K562 (cell line): ENCODE results near the gene MPV17L. TPM values are rescaled to one million over a fixed set of nuclear protein-coding genes. Genes with fewer than 3 reads are reported as not detected.
"Not testable (repeated sequence)": the region's sequence is repeated elsewhere in the genome, so short reads cannot be mapped to it uniquely, and the experiment has no call there.

Experiments used
- ATAC-seq: fragments of 200-7000 bp; cut with Tn5 transposase; 3 replicates; pipeline ENCODE4 v1.9.1; 2020; ENCODE audit warnings: moderate library complexity
- BruUV-seq: library from RNA; stranded (reverse); fragments of 400-500 nt; replicated peaks from 2 replicates; lab custom pipeline; 2021; lab: Mats Ljungman, UMichigan
- CTCF ChIA-PET: fragments of 300-600 bp; formaldehyde crosslinking; extraction: SDS; loops from one replicate; lab custom pipeline; 2021; ENCODE audit warnings: low intra/inter-chr PET ratio; lab: Yijun Ruan, JAX
- POLR2A ChIA-PET: fragments of 300-600, 350-650 bp; sonication (Branson Sonifier 250); formaldehyde crosslinking; extraction: SDS; loops from one replicate; lab custom pipeline; 2021; ENCODE audit warnings: antibody characterized with exemption, inconsistent platforms; lab: Yijun Ruan, JAX
- DNase-seq, 4 experiments: peaks; one replicate each; pipeline versions ENCODE4 v3.0.0 to v3.0.0-alpha.2; 2011 to 2018; ENCODE audit warnings: low spot score in 3 of 4, mixed read lengths in 3 of 4; ENCODE audit errors: extremely low read depth in 1 of 4
- FAIRE-seq: peaks from 2 replicates; lab custom pipeline; 2011; peaks lifted over from hg19 to GRCh38; lab: Jason Lieb, UNC
- H2AFZ ChIP-seq: 2 replicates; pipeline ENCODE4 v1.6.0; 2011; ENCODE audit warnings: low read depth, low read length, control low read depth, inconsistent platforms
- H3K27ac ChIP-seq: fragments of 200-600 bp; 3 replicates; pipeline ENCODE4 v1.8.0; 2011; ENCODE audit warnings: low read depth, mild to moderate bottlenecking, control low read depth, inconsistent platforms, low read length, moderate library complexity, mixed read lengths; ENCODE audit errors: extremely low read depth
- H3K27me3 ChIP-seq, 2 experiments: fragments of 300-600 bp in 1 of 2; 2 replicates in 1 of 2; 3 replicates in 1 of 2; pipeline versions ENCODE4 v1.6.0 to v1.8.0; 2011; ENCODE audit warnings: inconsistent platforms in 2 of 2, low read length in 2 of 2, mild to moderate bottlenecking in 1 of 2, mixed read lengths in 1 of 2, moderate library complexity in 1 of 2; ENCODE audit not compliant: control insufficient read depth in 2 of 2, insufficient read depth in 2 of 2
- H3K36me3 ChIP-seq: fragments of 300-600 bp; 3 replicates; pipeline ENCODE4 v1.8.0; 2011; ENCODE audit warnings: mild to moderate bottlenecking, low read length, inconsistent platforms; ENCODE audit not compliant: control insufficient read depth, insufficient read depth
- H3K4me1 ChIP-seq, 2 experiments: fragments of 200-600 bp in 1 of 2; replicated peaks in 1 of 2; 2 replicates in 1 of 2; 3 replicates in 1 of 2; pipeline versions ENCODE4 v1.5.1 to v1.8.0; 2011; ENCODE audit warnings: inconsistent platforms in 2 of 2, low read length in 2 of 2, mild to moderate bottlenecking in 1 of 2, mixed read lengths in 1 of 2, moderate library complexity in 1 of 2; ENCODE audit not compliant: control insufficient read depth in 2 of 2, insufficient read depth in 2 of 2
- H3K4me2 ChIP-seq: 2 replicates; pipeline ENCODE4 v1.6.1; 2011; ENCODE audit warnings: low read length, control low read depth, inconsistent platforms, mixed read lengths; ENCODE audit not compliant: insufficient read depth
- H3K4me3 ChIP-seq: fragments of 200-600 bp; sonication (generic), shearing (Covaris generic); 2 replicates; pipeline ENCODE4 v1.5.1; 2016; ENCODE audit warnings: control low read depth, inconsistent platforms
- H3K79me2 ChIP-seq: fragments of 200-600 bp; 3 replicates; pipeline ENCODE4 v1.8.0; 2011; ENCODE audit warnings: low read length, inconsistent platforms; ENCODE audit not compliant: control insufficient read depth, insufficient read depth
- H3K9ac ChIP-seq, 2 experiments: 2 replicates each; pipeline versions ENCODE4 v1.6.0 to v1.6.1; 2011; ENCODE audit warnings: low read depth in 2 of 2, low read length in 2 of 2, control low read depth in 1 of 2, inconsistent platforms in 1 of 2, mild to moderate bottlenecking in 1 of 2, mixed read lengths in 1 of 2; ENCODE audit not compliant: insufficient read depth in 1 of 2
- H3K9me1 ChIP-seq: one replicate; pipeline ENCODE4 v1.6.0; 2011; ENCODE audit warnings: inconsistent platforms, mild to moderate bottlenecking, low read length, moderate library complexity; ENCODE audit not compliant: control insufficient read depth, insufficient read depth
- H3K9me3 ChIP-seq: replicated peaks from 2 replicates; pipeline ENCODE4 v1.5.1; 2011; ENCODE audit warnings: low read depth, low read length, inconsistent platforms; ENCODE audit not compliant: control insufficient read depth, insufficient read depth
- H4K20me1 ChIP-seq: replicated peaks from 2 replicates; pipeline ENCODE4 v1.6.1; 2011; ENCODE audit warnings: low read length, inconsistent platforms, mixed read lengths; ENCODE audit not compliant: control insufficient read depth, insufficient read depth
- ETS2 ChIP-seq: IDR thresholded peaks from 2 replicates; pipeline ENCODE4 v1.6.1; 2016; ENCODE audit warnings: borderline replicate concordance, missing genetic modification characterization, mild to moderate bottlenecking, moderate library complexity, missing compliant biosample characterization; ENCODE audit not compliant: poor library complexity, severe bottlenecking
- ZNF407 ChIP-seq: fragments of 450-650 bp; IDR thresholded peaks from 2 replicates; pipeline ENCODE4 v1.6.1; 2016; ENCODE audit warnings: low read depth
- WGBS: fragments of 100-300 bp; shearing (Covaris generic); methylation state at CpG from one replicate; pipeline ENCODE4 v1.1.6; 2016; ENCODE audit warnings: low coverage, mixed read lengths; ENCODE audit not compliant: insufficient coverage; ENCODE audit errors: missing lambda C conversion rate; 5-methylcytosine and 5-hydroxymethylcytosine counted together
- in situ Hi-C: fragments of 300-500 bp; cut with MboI; formaldehyde crosslinking; loops from 4 replicates; pipeline ENCODE4 v1.15.0; 2018; ENCODE audit warnings: inconsistent platforms, mixed read lengths
- intact Hi-C: fragments of 100-400 bp; cut with micrococcal nuclease; formaldehyde crosslinking; loops from 2 replicates; pipeline ENCODE4 v1.14.2; 2022
- polyA plus RNA-seq, 8 experiments: library from polyadenylated mRNA; depleted of rRNA in 4 of 8; stranded (reverse) in 5 of 8; unstranded in 3 of 8; fragments of >200 nt; fragmentation: Nextera tagmentation in 2 of 8; fragmentation: Illumina TruSeq in 1 of 8; extraction: Ambion mirVana in 2 of 8; extraction: Trizol in 1 of 8; gene quantifications; 2 replicates each; pipeline versions ENCODE4 v1.2.1 to v1.2.3, GENCODE V29; 2011 to 2014; ENCODE audit warnings: inconsistent platforms in 1 of 8, missing spikeins in 1 of 8
- total RNA-seq, 7 experiments: library from RNA; depleted of rRNA in 6 of 7; stranded (reverse); fragments of >200 nt in 6 of 7; fragmentation: Illumina TruSeq in 2 of 7; extraction: Trizol in 2 of 7; gene quantifications; 2 replicates each; pipeline versions ENCODE4 v1.2.1 to v1.2.3, GENCODE V29; 2011 to 2021; ENCODE audit warnings: low replicate concordance in 1 of 7

The MPV17L gene
- total and polyA plus RNA-seq, 9 of the 15 experiments (the other 6 are each of a cell fraction or from before 2014, with no cell fraction given), result not detected

- H3K4me3 ChIP-seq, in situ Hi-C loops, DNase-seq, H3K9me1 ChIP-seq, H3K27ac ChIP-seq, H4K20me1 ChIP-seq, H2AFZ ChIP-seq, intact Hi-C loops, H3K9ac ChIP-seq, ATAC-seq, H3K9me3 ChIP-seq, FAIRE-seq, H3K36me3 ChIP-seq, H3K4me1 ChIP-seq, H3K79me2 ChIP-seq, BruUV-seq, CTCF ChIA-PET, POLR2A ChIA-PET, H3K4me2 ChIP-seq: not testable (repeated sequence)
- 9% methylated on average over 3 of the region's 3 CpGs for WGBS
- H3K27me3 ChIP-seq, result peaks cover 3 to 12% of the 10 kb centered on the region in 2 experiments; a peak in 3 of 5 replicates
Measured at GRCh38 chr16:15404091-15404490, 8.5 kb downstream of the MPV17L start.

GRCh38 chr16:15404792-15405191 lies 9.2 kb downstream of the MPV17L start:
- H3K36me3 ChIP-seq, result no peaks in the 10 kb centered on the region
- no TSS peak for BruUV-seq
- H3K9ac ChIP-seq, result no peak overlapping the region
- H3K27me3 ChIP-seq, result peaks cover 0 to 6% of the 10 kb centered on the region in 2 experiments; a peak in 2 of 5 replicates
- CTCF ChIA-PET, result no interaction called here
- no peak overlapping the region for H3K27ac ChIP-seq
- intact Hi-C loops (no loop called here), in situ Hi-C loops (no loop called here)
- H3K4me1 ChIP-seq, result no peaks in the 10 kb centered on the region; a peak in 1 of 5 replicates
- TF ChIP-seq ZNF407, result no peak
- TF ChIP-seq ETS2 (tag), result no peak
- no peak overlapping the region for H3K4me3 ChIP-seq
- no peaks in the 10 kb centered on the region for H4K20me1 ChIP-seq
- H3K79me2 ChIP-seq, result no peaks in the 10 kb centered on the region
- H3K4me2 ChIP-seq, result no peak overlapping the region
- no peak for DNase-seq
- H3K9me1 ChIP-seq, result no peaks in the 10 kb centered on the region
- no peak overlapping the region for H2AFZ ChIP-seq
- POLR2A ChIA-PET, result no interaction called here
- no peak for FAIRE-seq
- 10% methylated on average over 4 of the region's 4 CpGs for WGBS
- no peak for ATAC-seq
- no peaks in the 10 kb centered on the region for H3K9me3 ChIP-seq
